Measurements from ENCODE around the gene SPATA1.
"Not testable (repeated sequence)": the region's sequence is repeated elsewhere in the genome, so short reads cannot be mapped to it uniquely, and the experiment has no call there.

The SPATA1 gene

DNA sequence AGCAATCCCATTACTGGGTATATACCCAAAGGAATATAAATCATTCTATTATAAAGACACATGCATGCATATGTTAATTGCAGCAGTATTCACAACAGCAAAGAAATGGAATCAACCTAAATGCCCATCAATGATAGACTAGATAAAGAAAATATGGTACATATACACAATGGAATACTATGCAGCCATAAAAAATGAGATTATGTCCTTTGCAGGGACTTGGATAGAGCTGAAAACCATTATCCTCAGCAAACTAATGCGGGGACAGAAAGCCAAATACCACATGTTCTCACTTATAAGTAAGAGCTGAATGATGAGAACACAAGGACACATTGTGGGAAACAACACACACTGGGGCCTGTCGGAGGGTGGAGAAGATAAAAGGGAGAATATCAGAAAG, 88.8 kb downstream of the SPATA1 start:
- not testable (repeated sequence) for DNase-seq (ENCODE audit: low read depth)

DNA sequence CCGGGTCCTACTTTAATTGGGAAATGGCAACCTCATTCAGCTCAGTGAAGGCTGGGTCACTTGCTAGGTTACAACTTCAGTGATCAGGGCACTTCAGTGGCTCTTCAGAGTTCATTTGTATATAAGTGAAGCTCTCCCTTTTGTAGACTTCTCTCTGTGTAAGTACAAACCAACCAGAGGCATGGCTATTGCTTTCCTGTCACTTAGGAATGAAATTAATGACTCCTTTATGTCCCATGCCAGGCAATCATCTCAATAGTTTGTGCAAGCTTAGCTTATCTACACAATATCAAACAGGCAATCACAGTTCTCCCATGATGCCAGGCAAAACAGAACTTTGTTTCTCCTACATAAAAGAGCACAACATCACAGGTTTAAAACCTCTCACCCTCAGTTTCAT, 90.8 kb downstream of the SPATA1 start:
- DNase-seq (ENCODE audit: low read depth) = no peak

DNA sequence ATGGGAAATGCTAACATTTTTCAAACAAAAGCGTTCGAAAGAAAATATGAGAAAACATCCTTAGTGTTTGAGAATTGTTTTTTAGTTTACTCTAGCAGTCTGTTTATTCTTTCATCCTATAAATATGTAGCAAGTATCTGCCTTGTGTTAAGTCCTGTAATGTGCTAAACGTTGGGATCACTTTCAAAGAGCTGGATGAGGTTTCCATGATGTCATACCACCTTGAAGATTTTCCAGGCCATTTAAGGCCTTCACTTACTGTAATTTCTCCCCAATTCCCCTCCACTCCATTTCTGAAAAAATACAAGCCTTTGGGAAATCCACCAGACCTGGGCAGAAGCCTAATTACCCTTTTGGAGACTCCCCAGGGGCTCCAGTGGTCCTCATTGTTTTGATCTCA, 92.2 kb downstream of the SPATA1 start:
- DNase-seq (ENCODE audit: low read depth) = no peak

DNA sequence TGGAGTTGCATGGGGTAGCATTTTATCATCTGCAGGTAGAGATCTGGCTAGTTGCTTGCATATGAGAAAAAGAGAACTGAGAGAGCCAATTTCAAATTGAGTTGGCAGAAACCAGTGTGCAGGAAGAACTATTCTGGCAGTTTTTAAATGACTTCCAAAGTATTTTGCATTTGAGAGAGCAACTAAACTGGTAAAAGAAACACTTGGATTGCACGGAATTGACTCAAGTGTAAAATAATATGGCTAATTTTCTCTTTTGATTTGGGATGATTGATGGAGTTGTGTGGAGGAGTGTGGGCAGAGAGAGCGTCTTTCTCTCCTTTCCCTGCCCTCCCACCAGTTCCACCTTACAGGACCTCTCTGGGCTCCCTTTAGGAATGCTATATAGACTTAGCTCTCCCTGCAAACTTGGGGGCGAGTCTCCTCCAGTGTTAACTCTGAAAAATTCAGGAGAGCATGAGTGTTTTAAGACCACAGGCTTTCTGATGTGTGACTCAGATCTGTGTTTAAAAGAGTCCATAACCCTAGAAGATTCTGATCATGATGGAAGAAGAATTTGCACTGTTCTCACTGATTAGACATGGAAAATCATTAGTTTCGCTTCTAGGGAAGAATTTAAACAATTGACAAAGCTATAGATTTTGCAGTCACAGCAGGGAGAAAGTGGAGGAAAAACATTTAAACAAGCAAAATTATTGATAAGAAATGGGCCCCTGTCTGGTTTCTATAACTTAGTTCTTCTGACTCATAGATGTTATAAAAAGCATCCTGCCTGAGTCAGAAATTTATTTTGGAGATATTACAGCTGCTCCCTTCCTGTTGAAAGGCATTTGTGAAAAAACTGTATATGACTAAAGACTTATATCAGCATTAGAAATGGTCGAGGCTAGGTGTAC, 92.9 kb downstream of the SPATA1 start:
- DNase-seq (ENCODE audit: low read depth) = no peak

DNA sequence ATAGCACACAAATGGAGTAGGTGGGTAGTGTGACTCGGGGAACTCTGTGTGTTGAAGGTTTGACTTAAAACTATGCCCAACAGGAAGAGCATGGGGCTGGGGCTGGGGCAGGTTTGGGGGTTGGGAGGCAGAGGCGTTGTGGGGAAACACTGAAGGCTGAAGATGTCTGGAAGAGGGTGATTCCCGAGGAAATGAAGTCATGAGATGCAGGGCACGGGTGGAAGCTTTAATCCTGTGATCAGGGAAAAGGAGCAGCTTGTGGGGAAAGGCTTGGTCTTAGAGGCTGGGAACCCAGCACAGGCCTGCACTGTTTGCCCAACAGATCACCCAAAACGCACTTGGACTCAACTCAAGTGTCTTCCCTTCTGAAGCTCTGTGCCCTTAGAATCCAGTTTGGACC, 94.6 kb downstream of the SPATA1 start:
- DNase-seq (ENCODE audit: low read depth) = no peak

DNA sequence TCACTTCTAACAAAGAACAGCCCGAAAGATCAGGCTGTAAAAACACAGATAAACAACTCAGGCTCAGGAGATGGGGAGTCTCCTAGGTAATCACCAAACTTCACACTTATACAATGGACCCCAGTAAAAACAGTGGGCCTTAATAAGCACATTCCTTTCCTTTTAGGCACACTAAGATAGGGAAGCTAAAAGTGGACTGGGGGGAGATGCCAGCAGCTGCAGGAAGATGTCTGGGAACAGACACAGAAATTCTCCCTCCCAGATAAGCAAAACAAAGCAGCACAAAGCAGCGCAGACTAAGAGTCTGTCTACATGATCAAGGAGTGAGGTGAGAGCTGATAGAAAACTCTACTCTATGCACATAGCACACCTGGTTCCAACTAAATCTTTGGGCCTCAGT, 97.0 kb downstream of the SPATA1 start:
- DNase-seq (ENCODE audit: low read depth) = no peak

DNA sequence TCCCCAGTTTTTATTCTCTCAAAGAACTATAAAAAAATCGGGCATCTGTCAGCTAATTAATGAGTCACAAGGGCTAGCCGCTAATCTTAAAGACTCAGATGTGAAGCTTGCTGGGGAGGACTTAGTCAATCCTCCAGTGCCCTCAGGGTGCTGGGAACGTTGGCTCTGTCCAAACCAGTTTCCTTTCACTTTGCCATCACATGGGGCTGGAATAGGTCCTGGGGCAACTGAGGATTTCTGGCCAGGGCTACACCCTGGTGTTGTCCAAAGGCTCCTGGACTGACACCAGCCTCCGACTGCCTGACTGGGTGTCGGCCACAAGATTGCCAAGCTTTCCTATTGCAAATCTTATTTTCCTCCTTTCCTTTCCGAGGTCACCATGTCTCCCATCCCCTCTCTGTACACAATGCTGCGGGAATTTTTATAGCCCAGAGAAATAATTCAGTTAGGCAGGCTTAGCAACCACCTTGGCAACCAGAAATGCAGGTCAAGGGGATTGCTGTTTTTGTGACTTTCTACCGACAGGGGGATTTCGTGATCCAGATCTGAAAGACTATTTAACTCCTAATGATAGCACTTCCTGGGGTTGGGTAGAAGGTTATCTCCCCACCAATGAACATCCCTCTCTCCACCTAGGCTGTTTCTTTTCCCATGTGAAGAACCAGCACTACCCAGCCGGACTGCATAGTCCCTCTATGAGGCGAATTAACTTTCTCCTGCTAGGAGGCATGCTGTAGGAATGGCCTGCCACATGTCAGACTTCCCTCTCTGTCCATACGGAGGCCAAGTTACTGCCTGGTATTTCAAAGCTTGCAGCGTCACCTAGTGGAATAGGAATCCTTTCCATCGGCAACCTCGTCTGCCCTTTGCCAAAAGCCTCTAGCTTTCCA, 98.0 kb downstream of the SPATA1 start:
- no peak for DNase-seq (ENCODE audit: low read depth)

DNA sequence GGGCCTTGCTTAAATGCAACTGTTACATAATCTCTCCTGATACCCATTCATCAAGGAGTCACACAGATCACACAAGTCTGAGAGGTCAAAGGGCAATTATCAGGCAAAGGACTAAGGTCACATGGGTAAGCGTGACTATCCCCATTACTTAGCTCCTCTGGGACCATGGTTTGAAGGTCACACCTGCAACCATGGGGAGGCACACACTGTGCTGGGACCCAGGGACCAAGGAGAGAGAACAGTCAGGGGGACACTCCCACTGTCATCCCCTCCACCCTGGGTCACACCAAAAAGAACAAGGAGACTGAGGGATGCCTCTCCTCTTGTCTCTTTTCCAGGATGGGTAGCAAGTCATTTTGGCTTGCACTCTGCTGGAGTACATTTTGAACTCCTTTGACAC, 99.0 kb downstream of the SPATA1 start:
- no peak for DNase-seq (ENCODE audit: low read depth)

DNA sequence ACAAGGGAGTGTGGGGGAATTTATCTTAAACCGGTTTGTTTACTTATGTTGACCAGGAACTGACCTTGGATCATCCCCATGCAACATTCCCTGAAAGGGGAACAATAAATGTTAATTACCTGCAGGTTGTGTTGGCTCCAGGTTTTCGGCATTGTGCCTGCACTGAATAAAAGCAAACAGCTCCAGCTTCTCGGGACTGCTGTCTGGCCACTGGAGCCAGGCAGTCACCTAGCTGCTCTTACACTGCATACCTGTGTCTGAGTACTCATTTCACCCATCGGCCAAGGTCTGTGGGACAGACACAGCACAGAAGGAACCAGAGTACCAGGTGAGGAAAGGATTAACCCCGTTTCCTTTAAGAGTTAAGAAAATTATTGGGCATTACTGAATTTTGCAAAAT, 100.8 kb downstream of the SPATA1 start:
- DNase-seq (ENCODE audit: low read depth) = no peak

DNA sequence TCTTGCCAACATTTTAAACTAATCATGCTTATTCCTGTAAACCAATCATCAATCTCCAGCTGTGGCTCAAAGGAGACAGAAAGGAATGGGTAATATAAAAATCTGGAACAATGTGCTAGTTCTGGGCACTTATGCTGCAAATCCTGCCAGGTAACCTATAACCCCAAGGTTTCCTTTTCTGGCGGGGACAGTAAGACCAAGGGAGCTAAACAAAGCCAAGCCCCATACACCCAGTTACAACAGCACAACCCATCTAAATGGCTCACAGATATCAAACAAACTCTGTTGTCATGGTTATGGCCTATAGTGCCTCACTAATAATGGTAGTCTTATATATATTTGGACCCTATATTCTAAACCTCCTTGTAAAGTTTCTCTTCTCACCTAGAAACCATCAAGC, 104.9 kb downstream of the SPATA1 start:
- DNase-seq (ENCODE audit: low read depth) = no peak

DNA sequence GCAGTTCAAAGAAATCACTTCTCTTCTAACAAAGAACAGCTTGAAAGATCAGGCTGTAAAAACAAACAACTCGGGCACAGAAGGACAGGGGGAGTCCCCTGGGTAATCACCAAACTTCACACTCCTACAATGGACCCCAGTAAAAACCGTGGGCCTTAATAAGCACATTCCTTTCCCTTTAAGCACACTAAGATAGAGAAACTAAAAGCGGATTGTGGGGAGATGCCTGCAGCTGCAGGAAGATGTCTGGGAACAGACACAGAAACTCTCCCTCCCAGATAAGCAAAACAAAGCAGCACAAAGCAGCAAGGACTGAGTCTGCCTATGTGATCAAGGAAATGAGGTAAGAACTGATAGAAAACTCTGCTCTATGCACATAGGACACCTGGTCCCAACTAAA, 105.6 kb downstream of the SPATA1 start:
- no peak for DNase-seq (ENCODE audit: low read depth)

DNA sequence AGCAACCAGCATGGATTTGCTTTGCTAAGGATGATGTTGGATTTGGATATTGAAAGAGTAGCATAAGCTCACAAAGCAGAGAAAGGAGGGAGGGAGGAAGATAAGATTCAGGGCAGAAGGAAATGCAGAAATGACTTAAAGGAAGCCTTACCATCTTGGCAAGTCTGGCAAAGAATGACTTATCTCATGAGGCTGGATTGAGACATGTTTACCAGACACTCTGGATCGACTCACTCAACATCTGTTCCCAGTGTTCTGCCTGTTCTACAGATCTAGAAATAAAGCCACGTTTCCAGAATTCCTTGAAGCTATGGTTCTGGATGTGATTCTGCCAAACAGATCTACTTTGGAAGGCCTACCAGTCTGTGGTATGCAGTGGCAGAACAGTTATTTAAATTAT, 106.8 kb downstream of the SPATA1 start:
- DNase-seq (ENCODE audit: low read depth) = no peak

DNA sequence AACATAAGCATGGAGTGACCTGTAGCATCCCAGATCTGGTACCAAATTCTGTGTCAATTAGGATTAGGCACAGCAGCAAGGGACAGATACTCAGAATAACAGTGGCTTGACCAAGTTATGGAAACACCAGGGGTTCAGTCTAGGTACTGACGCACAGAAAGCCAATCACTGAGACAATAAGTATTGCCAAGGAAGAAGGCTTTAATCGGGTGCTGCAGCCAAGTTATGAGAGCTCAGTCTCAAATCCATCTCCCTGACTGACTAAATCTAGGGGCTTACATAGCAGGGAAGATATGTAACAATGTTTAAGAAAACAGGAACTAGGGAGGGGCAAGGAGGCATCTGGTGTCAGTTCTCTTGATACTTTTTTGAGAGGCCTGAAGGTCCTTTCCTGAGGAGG, 107.7 kb downstream of the SPATA1 start:
- no peak for DNase-seq (ENCODE audit: low read depth)

DNA sequence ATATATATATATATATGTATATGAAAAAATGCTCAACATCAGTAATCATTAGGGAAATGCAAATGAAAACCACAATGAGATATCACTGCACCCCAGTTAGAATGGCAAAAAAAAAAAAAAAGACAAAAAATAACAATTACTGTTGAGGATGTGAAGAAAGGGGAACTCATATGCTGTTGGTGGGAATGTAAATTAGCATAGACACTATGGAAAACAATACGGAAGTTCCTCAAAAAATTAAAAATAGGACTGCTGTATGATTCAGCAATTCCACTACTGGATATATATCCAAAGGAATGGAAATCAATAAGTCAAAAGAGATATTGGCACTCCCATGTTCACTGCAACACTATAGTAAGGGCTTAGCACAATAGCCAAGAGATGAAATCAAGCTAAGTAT, 109.6 kb downstream of the SPATA1 start:
- no peak for DNase-seq (ENCODE audit: low read depth)
